ENCODE results near the gene HLX.

The HLX gene

GRCh38 chr1:220896092-220896491, 16.8 kb downstream of the HLX start:
- no peak for DNase-seq

- no peak for DNase-seq
Measured at GRCh38 chr1:220900842-220901241, 21.6 kb downstream of the HLX start.

- no peak for DNase-seq
Measured at GRCh38 chr1:220901881-220902280, 22.6 kb downstream of the HLX start.

- DNase-seq: no peak
Measured at GRCh38 chr1:220902916-220903315, 23.7 kb downstream of the HLX start.

GRCh38 chr1:220904876-220905275, 25.6 kb downstream of the HLX start:
- DNase-seq: no peak

- DNase-seq: no peak
Measured at GRCh38 chr1:220905650-220906560, 26.7 kb downstream of the HLX start.

GRCh38 chr1:220906561-220907334, 27.5 kb downstream of the HLX start:
- no peak for DNase-seq

- no peak for DNase-seq
Measured at GRCh38 chr1:220908757-220909156, 29.5 kb downstream of the HLX start.

GRCh38 chr1:220910021-220910420, 30.8 kb downstream of the HLX start:
- DNase-seq: no peak

- no peak for DNase-seq
Measured at GRCh38 chr1:220914283-220915116, 35.3 kb downstream of the HLX start.

GRCh38 chr1:220915117-220915440, 35.8 kb downstream of the HLX start:
- DNase-seq: no peak

- no peak for DNase-seq
Measured at GRCh38 chr1:220915954-220916353, 36.7 kb downstream of the HLX start.

- DNase-seq: no peak
Measured at GRCh38 chr1:220917101-220917500, 37.9 kb downstream of the HLX start.

GRCh38 chr1:220917535-220918209, 38.4 kb downstream of the HLX start:
- DNase-seq: no peak

GRCh38 chr1:220918285-220918951, 39.2 kb downstream of the HLX start:
- no peak for DNase-seq

GRCh38 chr1:220920967-220921366, 41.7 kb downstream of the HLX start:
- DNase-seq: no peak

- no peak for DNase-seq
Measured at GRCh38 chr1:220921498-220921897, 42.3 kb downstream of the HLX start.

GRCh38 chr1:220921971-220922635, 42.9 kb downstream of the HLX start:
- DNase-seq: no peak

GRCh38 chr1:220922951-220923350, 43.7 kb downstream of the HLX start:
- DNase-seq: no peak

- DNase-seq: no peak
Measured at GRCh38 chr1:220924331-220924970, 45.2 kb downstream of the HLX start.

- no peak for DNase-seq
Measured at GRCh38 chr1:220925707-220926106, 46.5 kb downstream of the HLX start.
